Measurements from ENCODE around the gene RAP1GAP. TPM values are rescaled to one million over a fixed set of nuclear protein-coding genes. Genes with fewer than 3 reads are reported as not detected.

The RAP1GAP gene
- total RNA-seq, 2 experiments from 2014 or later, result 0.20 to 0.44 TPM

DNA sequence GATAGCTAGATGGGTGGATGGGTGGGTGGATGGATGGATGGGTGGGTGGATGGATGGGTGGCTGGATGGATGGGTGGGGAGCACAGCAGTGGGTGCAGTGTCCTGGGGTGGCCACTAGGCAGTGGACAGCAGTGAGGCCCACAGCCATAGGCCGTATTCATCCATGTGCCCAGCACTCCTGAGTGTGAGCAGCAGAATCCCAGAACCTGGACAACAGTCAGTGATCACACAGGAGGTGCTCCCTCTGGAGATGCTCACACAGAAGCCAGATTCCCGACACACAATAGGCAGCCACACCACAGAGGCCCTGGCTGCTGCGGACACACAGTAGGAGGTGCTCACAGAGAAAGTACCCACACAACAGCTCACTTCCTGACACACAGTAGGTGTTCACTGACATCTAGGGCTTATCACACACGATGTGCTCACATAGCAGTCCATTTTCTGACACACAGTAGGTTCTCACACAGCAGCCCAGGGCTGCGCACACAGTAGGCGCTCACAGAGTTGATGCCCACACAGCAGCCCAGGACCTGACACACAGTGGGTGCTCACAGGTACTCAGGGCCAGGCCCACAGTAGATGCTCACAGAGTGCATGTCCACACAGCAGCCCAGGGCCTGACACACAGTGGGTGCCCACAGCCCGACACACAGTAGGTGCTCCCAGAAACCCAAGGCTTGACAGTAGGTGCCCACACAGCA lies 64.0 kb downstream of the RAP1GAP start:
- TF ChIP-seq, protein P1, sequence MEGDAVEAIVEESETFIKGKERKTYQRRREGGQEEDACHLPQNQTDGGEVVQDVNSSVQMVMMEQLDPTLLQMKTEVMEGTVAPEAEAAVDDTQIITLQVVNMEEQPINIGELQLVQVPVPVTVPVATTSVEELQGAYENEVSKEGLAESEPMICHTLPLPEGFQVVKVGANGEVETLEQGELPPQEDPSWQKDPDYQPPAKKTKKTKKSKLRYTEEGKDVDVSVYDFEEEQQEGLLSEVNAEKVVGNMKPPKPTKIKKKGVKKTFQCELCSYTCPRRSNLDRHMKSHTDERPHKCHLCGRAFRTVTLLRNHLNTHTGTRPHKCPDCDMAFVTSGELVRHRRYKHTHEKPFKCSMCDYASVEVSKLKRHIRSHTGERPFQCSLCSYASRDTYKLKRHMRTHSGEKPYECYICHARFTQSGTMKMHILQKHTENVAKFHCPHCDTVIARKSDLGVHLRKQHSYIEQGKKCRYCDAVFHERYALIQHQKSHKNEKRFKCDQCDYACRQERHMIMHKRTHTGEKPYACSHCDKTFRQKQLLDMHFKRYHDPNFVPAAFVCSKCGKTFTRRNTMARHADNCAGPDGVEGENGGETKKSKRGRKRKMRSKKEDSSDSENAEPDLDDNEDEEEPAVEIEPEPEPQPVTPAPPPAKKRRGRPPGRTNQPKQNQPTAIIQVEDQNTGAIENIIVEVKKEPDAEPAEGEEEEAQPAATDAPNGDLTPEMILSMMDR (IDR thresholded peaks at IDR 0.05), result no peak
- Histone ChIP-seq H3K27me3 (ENCODE audit: control insufficient read depth in 1 of 2, insufficient read depth in 2 of 2, low read length in 2 of 2) (peaks cover 0 to 6% of the 10 kb centered on the region in 2 experiments), H3K9me3 (ENCODE audit: control insufficient read depth in 1 of 2, insufficient read depth in 1 of 2, low read length in 2 of 2) (no peaks in the 10 kb centered on the region), H3K27ac (ENCODE audit: low read depth in 1 of 2, low read length in 2 of 2) (no peak overlapping the region), H3K36me3 (ENCODE audit: insufficient read depth, low read length) (no peaks in the 10 kb centered on the region), H3K4me3 (ENCODE audit: low read length) (no peak overlapping the region), H3K4me1 (ENCODE audit: insufficient read depth, low read length) (peaks cover 6% of the 10 kb centered on the region)
- H3K4me3 Mint-ChIP-seq, result no peak overlapping the region
- ChIA-PET CTCF (no interaction called here), POLR2A (no interaction called here)
- peaks cover 12% of the 10 kb centered on the region for H3K4me1 Mint-ChIP-seq (ENCODE audit: low read depth)
- DNase-seq, result no peak
- no peaks in the 10 kb centered on the region for H3K36me3 Mint-ChIP-seq (ENCODE audit: low read depth)
- no peaks in the 10 kb centered on the region for H3K9me3 Mint-ChIP-seq
- H3K27ac Mint-ChIP-seq, result no peak overlapping the region
- H3K27me3 Mint-ChIP-seq, result peaks cover 16% of the 10 kb centered on the region
- intact Hi-C loops (cut with DNase I, micrococcal nuclease), result no loop called here
- ATAC-seq (ENCODE audit: poor library complexity), result no peak

DNA sequence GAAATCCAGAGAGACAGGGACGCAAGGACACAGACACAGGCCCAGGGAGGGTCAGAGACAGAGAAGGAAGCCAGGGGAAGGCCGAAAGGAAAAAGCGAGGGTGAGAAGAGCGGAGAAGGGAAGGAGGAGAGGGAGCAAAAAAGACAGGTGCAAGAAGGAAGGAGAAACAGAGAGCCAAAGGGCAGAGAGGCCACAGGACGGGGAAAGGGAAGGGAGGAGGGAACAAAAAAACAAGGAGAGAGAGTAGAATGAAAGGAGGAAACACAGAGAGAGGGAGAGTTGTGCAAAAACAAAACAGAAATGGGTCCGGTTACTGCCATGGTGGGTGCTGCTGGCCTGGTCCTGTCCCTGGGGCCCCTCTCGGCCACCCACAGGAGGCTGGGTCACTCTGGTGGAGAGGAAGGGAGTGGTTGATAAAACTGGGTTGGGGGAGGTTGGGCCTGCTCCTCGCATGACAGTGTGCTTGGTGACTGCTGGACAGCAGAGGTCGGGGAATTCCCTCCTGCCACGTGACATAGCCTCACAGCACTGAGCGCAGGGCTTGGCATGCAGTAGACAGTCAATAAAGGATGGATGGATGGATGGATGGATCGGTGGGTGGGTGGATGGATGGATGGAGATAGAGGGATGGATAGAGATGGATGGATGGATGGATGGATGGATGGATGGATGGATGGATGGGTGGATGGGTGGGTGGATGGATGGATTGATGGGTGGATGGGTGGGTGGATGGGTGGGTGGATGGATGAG lies 64.8 kb downstream of the RAP1GAP start:
- Histone ChIP-seq H3K9me3 (ENCODE audit: control insufficient read depth in 1 of 2, insufficient read depth in 1 of 2, low read length in 2 of 2) (no peaks in the 10 kb centered on the region), H3K36me3 (ENCODE audit: insufficient read depth, low read length) (no peaks in the 10 kb centered on the region), H3K27me3 (ENCODE audit: control insufficient read depth in 1 of 2, insufficient read depth in 2 of 2, low read length in 2 of 2) (peaks cover 0 to 6% of the 10 kb centered on the region in 2 experiments), H3K4me3 (ENCODE audit: low read length) (no peak overlapping the region), H3K4me1 (ENCODE audit: insufficient read depth, low read length) (peaks cover 6% of the 10 kb centered on the region), H3K27ac (ENCODE audit: low read depth in 1 of 2, low read length in 2 of 2) (no peak overlapping the region)
- CTCF ChIA-PET, result no interaction called here
- no peaks in the 10 kb centered on the region for H3K36me3 Mint-ChIP-seq (ENCODE audit: low read depth)
- H3K27ac Mint-ChIP-seq, result no peak overlapping the region
- ATAC-seq (ENCODE audit: poor library complexity) (no peak), DNase-seq (no peak)
- intact Hi-C loops (cut with DNase I, micrococcal nuclease), result no loop called here
- no peak overlapping the region for H3K4me3 Mint-ChIP-seq
- TF ChIP-seq, protein P1 (IDR thresholded peaks at IDR 0.05), result no peak
- H3K4me1 Mint-ChIP-seq (ENCODE audit: low read depth), result peaks cover 12% of the 10 kb centered on the region
- no peaks in the 10 kb centered on the region for H3K9me3 Mint-ChIP-seq
- peaks cover 23% of the 10 kb centered on the region for H3K27me3 Mint-ChIP-seq
- POLR2A ChIA-PET, result no interaction called here

GRCh38 chr1:21603177-21604138 lies 65.7 kb downstream of the RAP1GAP start:
- Mint-ChIP-seq H3K9me3 (no peaks in the 10 kb centered on the region), H3K4me1 (ENCODE audit: low read depth) (peaks cover 12% of the 10 kb centered on the region), H3K36me3 (ENCODE audit: low read depth) (no peaks in the 10 kb centered on the region), H3K27me3 (peaks cover 28% of the 10 kb centered on the region), H3K27ac (no peak overlapping the region), H3K4me3 (no peak overlapping the region)
- Histone ChIP-seq H3K27me3 (ENCODE audit: control insufficient read depth in 1 of 2, insufficient read depth in 2 of 2, low read length in 2 of 2) (peaks cover 0 to 3% of the 10 kb centered on the region in 2 experiments), H3K27ac (ENCODE audit: low read depth in 1 of 2, low read length in 2 of 2) (no peak overlapping the region), H3K9me3 (ENCODE audit: control insufficient read depth in 1 of 2, insufficient read depth in 1 of 2, low read length in 2 of 2) (no peaks in the 10 kb centered on the region), H3K36me3 (ENCODE audit: insufficient read depth, low read length) (no peaks in the 10 kb centered on the region), H3K4me3 (ENCODE audit: low read length) (no peak overlapping the region), H3K4me1 (ENCODE audit: insufficient read depth, low read length) (peaks cover 6% of the 10 kb centered on the region)
- intact Hi-C loops (cut with DNase I, micrococcal nuclease), result no loop called here
- POLR2A ChIA-PET, result no interaction called here
- ATAC-seq (ENCODE audit: poor library complexity), result no peak
- TF ChIP-seq, protein P1 (IDR thresholded peaks at IDR 0.05), result no peak
- CTCF ChIA-PET, result no interaction called here
- no peak for DNase-seq

Data from CD4-positive, alpha-beta T cell (primary cell).